Inflammatory macrophage treated with lipopolysaccharide for 1 hour (primary cell): Measurements from ENCODE around the gene PTPRD.
A peak's percentile ranks its signal among the peaks of the same experiment; 100 is the strongest.

Source experiments
- DNase-seq, 2 donors: peaks; one replicate each; pipeline ENCODE4 v3.0.0-alpha.2; 2020 to 2022

PTPRD gene

DNA sequence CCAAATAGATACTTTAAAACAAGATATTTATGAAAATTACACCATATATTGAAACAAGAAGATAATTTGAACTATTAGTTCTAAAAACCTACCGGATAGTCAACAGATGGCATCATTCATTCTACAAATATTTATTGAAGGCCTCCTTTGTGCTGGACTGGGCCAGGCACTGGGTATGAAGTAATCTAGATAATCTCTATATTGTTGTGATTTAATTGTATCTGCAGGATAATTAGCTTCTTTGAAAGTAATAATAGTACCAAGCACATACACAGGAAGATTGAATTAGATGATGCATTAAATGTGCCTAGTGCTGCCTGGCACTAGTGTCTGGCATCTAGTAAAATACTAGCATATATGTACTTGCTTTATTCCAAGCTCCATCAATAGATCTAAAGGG is 2078.0 kb downstream of the PTPRD start:
- DNase-seq = no peak

DNA sequence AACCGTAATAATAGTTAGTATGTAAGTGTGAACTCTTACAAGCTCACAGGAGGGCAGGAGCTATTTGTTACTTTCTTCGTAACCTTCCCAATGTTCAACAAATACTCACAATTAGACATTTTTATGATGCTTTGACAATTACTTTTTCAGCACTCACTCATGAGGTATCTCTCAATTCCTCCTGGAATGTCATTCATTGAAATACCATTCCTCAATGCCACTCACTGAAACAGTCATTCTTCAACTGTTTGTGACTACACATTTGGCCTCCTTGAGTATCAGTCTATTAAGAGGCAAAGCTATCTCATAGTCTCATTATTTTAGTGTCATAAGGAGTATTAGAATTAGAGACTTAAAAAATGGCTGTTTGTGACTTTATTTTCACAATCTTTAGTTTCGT is 2079.1 kb downstream of the PTPRD start:
- DNase-seq = no peak

DNA sequence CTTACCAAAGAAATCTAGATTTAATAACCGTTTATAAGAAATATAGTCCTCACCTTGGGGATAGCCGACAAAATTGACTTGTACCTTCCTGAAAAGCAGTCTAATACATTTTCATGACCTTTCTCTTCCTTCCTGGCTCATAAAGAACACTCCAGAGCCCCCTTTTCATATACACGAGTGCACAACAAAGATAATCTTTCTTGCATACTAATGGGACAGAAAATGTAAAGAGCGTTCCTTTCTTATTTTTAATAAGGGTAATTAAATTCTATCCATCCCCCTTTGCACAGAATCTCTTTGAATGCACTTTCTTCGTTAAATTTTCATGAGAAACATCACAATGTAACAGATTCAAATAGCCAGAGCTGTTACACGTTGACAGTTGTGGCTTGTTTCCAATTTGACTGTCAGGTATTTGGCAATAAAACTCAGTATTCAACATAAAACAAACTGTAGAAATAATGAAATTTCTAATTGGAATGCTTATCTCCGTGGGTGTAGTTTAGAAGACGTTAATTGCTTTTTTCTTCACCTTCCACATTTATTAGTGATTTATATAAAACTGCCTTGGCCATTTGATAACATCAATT is 2080.9 kb downstream of the PTPRD start:
- no peak for DNase-seq

DNA sequence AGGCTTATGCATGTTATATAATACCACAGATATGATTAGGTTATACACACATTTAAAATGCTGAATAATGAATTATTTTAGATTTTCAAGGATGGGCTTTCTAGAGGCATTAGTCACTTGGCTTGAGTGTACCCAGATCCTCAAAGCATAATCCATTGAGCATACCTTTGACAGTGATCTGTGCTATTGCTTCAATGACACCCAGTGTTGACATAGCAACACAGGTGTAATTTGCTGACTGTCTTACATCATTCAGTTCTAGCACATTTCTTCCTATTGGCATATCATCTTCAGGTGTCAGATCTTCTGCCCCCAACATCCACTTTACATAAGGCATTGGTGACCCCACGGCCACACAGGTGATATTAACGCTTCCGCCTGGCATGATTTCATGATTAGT is 2091.7 kb downstream of the PTPRD start:
- DNase-seq = no peak

DNA sequence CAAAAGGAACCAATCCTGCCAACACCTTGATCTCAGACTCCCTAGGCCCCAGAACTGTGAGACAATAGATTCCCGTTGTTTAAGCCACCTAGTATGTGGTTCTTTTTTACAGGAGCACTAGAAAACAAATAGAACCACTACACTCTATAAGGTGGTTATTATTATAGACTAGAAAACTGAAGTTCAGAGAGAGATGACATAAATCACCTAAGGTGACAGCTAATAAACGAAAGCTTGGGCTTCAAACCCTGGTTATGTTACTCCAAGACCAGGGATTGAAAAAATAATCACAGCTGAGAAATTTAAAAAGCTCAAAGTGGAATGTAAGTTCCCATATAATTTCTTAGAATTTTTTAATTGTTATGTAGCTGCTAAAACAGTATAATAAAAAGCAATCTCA is 2097.1 kb downstream of the PTPRD start:
- no peak for DNase-seq

DNA sequence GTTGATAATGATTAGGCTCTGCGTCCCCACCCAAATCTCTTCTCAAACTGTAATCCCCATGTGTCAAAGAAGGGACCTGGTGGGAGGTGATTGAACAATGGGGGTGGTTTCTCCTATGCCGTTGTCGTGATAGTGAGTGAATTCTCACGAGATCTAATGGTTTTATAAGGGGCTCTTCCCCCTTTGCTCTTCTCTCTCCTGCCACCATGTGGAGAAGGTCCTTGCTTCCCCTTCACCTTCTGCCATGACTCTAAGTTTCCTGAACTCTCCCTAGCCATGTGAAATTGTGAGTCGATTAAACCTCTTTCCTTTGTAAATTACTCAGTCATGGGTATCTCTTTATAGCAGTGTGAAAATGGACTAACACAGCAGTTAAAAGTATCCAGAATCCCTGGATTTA is 2098.0 kb downstream of the PTPRD start:
- DNase-seq = no peak

DNA sequence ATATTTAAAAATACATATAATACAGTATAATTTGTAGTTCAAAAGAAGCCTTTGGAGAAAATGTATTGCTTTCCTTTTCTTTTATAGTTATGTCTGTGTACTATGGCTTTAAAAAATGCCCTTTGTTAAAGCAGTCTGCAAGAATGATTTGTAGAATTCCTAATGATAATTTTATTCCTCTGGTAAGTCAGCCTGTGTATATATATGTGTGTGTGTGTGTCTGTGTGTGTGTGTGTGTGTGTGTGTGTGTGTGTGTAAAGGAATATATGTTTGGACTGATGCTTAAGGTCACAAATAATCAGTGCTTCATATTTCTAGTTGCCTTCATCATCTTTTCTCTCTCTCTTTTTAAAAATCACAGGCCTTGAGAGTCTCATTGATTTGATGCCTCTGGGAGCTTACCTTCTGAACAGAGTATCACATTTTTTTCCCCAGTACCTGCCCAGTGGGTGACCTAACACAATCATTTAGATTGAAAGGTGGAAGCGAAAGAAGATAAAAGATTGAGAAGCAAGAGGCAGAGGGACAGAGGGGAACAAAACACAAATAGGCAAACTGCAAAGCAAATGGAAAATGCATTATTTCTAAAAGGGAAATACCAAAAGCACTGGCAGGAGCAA is 2104.0 kb downstream of the PTPRD start:
- DNase-seq = no peak

DNA sequence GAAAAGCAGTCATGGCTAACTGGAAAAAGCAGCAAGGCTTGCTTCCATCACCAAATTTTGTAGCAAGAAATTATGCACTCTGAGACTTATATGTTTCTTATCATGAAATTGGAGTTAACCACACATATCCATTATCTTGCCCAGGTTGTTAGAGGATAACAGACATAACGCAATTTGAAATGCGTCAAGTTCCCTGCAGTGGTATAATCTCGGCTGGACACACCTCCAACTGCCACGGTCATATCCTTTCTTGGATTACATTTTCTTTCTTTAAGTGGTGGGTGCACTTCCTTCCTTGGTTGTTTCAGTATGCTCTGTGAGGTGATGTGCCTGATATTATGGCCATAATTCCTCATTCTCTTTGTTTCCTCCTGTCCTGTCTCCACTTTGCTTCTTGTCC is 2118.2 kb downstream of the PTPRD start:
- DNase-seq = no peak

DNA sequence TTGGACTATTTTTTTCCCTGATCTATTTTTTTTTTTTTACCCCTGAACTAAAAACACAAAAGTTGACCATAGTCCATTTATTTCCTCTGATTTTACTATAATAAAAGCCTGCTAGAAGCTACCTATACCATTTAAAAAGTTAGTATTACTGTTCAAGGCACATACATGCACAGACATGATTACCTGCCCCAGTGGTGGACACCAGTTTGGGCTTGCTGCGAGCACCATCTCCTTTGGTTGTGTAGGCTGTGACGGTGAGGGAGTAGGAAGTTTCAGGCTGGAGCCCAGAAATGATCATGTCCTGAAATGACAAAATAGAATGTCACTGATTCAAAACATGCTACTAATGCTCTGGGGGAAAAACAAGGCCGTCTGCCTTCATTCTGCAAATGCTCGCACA is 2120.1 kb downstream of the PTPRD start:
- DNase-seq = no peak

DNA sequence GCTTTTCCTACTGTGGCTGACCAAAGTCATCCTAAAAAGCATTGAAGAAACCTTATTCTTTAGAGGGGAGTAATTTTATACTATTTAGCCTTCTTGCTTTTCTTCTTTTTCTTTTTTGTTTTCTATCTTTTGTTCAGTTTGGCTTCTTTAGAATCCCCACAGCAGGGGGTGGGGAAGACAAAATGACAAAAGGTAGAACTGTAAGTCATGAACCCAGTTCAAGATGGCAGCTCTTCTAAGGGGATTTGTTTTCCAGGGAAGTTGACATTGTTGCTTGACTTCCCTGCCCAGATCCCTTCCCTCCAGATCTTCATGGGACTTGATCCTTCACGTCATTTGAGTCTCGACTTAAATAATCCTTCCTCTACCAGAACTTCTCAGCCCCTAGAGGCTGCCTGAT is 2120.8 kb downstream of the PTPRD start:
- DNase-seq = no peak

DNA sequence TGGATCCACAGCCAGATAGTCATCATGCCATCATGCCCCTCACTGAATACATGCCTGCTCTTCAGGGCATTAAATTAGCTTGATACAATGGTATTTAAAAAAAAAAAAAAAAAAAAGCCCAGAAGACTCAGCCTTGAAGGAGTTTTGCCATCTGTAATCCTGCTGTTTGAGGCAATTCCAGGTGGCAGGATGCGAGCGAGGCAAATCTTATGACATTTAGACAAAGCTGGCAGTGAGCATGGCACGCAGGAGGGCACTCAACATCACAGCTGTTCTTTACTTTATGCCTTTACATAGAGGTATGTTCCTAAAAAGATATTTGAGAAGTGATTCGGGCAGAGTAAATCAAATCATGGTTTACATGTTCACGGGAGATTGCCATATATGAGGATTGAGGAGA is 2121.2 kb downstream of the PTPRD start:
- no peak for DNase-seq

DNA sequence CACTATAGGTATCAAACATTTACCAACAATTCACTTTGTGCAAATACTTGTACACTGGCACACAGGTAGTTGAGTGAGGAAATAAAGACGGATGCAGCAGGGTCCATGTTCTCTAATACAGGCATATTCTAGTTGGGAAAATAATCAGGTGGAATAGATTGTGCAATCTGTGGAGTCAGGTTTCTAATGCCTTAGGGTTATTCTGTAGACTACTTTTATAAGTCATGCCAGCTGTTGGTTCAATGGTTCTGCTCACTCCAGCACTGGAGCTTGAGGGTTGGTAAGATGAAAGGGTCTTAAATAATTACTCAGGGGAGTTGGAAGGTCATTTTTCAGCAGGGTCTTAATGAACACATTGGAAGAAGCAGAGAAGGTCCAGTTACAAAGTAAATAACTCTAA is 2123.0 kb downstream of the PTPRD start:
- DNase-seq = no peak

DNA sequence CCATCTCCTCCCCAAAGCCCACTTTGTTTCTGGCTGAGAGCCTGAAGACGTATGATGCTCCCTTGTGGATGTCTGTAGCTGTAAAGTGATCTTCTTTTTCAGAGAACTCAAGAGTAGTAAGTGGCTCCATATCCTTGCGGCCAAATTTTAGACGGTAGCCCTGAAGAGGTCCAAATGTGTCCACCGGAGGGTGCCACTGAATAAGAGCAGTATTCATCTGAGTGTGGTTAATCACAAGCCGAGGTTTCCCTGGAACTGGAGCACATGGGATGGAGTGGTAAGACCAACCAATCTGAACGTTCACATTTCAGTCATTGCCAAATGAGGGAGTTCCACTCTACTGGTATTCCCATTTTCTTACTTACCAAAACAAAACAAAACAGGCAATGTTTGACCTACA is 2126.7 kb downstream of the PTPRD start:
- peak in 1 of 2 donors; percentile 2 for DNase-seq

DNA sequence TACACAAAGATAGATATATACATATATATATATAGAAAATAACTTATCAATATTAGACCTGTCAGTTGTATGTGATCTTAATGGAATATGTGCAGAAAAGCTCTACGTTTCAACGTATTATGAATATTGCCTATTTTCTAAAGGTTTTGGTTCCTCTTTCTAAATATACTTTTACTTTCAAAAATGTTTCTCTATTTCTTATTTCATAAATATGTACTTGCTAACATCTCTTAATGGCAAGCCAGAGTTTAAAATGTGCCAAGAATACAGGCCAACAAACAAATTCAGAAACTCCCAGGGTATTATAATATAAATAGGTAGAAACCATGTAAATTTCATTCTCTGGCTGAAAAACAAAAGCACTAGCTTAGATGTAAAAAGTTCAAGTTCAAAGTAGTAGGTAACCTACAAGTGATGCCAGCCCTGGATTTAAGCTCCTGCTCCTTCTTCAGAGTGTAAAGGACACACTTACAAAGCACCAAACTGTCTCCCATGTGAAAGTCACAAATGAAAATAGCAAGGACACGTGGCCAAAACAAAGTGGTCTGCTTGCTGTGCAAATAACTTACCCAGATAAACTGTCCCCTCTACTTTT is 2128.1 kb downstream of the PTPRD start:
- DNase-seq = no peak

DNA sequence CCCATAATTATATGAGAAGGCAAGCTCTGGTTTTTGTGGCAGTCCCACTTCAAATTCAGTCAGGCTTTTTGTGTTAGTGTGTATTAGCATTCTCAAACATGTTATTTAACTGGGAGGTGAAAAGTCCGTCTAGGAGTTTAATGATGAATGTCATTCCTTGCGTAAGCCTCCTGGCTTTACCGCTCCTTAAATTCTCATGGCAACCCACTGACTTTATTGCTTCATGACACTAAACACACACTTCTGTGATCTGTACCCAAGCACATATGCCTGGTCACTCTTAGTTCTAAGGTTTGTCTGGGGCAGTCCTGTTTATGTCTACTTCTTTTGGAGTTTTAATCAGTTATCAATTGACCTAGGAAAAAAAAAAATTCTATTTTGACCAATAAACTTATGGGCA is 2135.4 kb downstream of the PTPRD start:
- DNase-seq = no peak

DNA sequence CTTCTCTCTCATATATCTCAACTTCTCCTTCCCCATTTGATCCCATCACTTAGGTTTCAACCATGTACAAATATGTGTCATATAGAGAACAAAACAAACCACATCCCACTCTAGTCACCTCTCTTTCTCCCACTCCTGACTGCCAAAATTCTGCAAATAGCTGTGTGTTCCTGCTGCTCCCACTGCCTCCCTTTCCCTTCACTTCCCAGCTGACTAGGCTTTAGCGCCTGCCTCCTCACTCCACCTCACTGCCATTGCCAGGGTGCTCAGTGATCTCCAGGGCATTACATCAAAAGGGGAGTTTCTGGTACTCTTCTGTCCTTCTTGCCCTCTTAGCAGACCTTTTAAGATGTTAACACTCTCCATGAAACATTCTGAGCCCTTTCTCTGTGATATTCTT is 2137.9 kb downstream of the PTPRD start:
- DNase-seq = no peak

DNA sequence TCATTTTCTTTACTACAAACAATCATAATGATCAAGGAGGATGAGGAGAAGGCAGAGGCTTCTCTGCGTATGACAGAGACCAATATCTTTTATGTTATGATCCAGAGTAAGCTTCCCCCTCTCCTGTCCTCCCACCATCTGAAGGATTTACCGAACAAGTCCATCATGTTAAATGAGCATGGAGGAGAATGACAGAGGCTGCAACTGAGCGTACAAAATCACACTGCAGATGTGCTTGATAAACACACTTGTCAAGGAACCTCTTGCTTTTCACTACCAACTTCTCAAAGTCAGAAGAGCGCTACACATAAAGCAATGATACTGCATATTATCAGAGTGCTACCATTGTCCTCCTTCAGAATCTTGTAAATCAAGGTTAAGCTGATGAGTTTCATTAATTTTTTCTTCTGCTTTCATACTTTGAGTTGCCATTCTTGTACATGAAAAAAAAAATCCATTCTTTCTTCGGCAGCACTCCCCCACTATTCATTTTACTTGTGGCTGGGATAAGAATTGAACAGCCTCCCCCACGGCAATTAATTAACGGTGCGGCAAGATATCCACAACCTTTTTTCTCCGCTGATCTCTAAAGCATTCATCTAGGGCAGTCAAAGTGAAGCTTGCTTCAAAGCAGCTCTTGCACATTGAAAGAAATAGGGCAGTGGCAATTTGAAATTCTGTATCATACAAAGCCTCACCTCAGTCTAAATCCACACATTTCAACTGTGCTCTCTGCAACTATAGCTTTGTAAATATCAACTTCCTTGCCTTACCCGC is 2139.4 kb downstream of the PTPRD start:
- no peak for DNase-seq

DNA sequence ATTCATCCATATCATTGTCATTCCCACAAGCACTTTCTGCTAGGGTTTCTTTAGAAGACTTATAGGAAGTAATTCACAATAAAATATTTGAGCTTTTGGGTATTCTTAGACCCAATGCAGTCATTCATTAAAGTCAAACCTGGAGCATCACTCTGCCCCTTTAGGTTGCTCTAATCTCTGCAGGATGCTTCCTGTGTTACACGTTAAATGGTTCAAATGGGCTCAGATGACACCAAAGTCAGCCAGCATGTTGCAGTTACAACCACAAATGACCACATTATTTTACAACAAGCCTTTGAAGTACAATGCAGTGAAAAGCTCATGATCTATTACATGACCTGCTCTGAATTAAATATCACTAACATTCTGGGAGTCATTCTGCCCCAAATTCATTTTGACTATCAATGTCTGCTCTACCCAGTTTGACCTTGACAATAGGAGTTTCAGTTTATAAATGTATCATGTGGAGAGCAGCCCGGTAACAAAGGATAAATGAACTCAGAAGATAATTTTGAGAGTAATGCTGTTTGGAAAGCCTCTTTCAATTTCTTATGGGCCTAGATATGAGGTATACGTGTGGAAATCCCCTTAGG is 2144.7 kb downstream of the PTPRD start:
- DNase-seq = no peak

DNA sequence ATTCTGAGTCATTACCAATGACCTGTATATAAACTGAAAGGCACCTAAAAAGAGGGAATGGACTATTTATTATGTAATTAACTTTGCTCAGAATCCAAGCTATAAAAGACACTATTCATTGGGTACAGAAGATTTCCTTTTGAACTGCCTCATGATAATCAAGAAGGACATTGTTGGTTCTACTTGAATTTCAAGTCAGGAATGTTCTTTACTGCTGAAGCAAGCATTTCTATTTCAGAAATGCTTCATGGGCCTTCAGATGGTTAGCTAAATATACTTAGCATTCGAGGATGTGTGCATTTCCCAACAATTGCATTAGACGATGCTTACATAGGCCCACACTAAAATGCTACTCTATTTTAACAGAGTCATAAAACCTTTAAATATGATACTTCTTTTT is 2155.0 kb downstream of the PTPRD start:
- DNase-seq = no peak

DNA sequence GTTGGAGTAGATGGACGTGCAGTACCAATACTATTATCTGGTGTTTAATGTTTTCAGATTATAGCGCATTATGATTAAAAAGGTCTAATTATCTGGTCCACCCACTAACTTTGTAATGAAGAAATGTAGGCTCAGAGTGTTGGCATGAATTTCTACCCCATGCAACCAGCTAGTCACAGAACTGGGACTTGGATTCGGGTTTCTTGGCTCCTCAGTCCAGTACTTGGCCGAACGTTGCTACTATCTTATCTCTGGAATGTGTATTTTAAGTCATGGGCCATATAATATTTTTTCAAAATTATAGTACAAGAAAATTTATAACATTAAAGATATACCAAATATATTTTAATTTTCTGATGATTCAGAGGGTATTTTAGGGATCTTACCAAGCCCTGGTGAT is 2155.7 kb downstream of the PTPRD start:
- no peak for DNase-seq

DNA sequence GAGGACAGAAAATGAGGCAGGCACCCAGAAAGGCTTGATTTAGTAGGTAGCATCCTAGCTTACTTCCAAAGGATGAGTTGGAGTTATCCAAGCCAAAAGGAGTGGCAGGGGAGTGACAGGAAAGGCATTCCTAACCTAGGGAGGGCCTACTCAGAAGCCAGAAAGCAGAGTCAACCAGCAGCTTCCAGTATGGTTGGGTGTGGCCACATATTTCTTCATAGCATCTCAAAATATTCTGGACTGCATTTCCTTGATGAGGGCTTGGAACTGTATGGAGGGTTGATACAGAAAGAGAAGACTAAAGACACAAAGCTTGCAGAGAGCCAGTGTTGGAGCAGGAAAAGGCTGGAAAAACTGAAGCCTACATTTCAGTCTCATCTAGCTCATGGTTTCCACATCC is 2156.5 kb downstream of the PTPRD start:
- DNase-seq = no peak

DNA sequence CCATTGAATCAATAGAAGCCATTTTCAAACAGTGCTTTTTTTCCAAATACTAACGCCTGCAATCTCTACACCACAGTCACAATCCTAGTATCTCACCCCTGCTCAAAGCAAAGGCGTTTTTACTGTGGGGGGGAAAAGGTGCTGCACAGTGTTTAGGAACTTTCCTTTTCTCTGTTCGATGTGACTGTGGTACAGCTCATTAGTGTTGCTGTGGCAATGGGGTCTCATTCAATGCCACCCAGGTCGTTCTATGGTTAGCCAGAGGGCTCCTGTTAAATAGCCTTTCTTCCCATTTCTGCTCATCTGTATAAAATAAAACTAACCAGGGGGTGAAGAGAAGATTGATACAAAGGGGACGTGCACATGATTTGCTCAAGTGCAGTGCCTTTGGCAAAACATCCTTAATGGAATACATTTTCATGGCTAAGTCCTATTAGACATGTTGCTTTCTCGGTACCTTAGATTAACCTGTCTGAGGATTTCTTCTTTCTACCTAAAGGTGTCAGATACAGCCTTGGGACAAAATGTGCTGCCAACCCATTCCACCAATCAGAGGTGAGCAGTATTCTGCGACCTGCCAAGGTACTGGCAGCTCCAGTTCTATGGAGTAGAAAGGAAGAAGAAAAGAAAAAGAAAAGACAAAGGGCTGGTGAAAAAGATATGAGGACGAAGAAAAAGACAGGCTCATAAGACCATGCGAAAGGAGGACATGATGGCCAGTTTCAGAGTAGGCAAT is 2161.8 kb downstream of the PTPRD start:
- no peak for DNase-seq

DNA sequence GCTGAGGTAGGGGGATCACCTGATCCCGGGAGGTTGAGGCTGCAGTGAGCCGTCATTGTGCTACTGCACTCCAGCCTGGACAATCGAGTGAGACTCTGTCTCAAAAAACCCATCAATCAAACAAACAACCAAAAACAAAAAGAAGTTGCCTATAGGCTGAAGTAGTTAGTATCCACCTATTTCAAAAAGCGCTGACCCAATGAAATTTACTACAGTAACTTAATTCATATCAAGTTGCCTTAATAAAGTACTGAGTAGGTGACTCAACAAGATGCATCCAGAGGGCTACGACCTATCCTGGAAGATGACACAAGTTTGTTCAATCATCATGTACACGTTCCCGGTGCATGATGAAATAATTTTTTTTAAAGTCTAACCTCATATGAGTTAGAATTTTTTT is 2164.6 kb downstream of the PTPRD start:
- no peak for DNase-seq
